GM23338 (cell line): ENCODE data around the gene STOML3. TPM values are rescaled to one million over a fixed set of nuclear protein-coding genes. Genes with fewer than 3 reads are reported as not detected.

Source experiments
- ATAC-seq: fragments of 200-7000 bp; cut with Tn5 transposase; 3 replicates; pipeline ENCODE4 v1.9.1; 2020
- DNase-seq: peaks from one replicate; pipeline ENCODE4 v3.0.0-alpha.2; 2015; ENCODE audit warnings: low spot score
- H2AFZ ChIP-seq: fragments of 200-600 bp; sonication (generic); 2 replicates; pipeline ENCODE4 v1.8.0; 2016; ENCODE audit warnings: antibody characterized with exemption, mild to moderate bottlenecking, moderate library complexity
- H3F3A ChIP-seq: fragments of 200-600 bp; sonication (generic); replicated peaks from 2 replicates; pipeline ENCODE4 v1.8.0; 2017; ENCODE audit warnings: antibody characterized with exemption, mixed run types, low read depth
- H3K27ac ChIP-seq: fragments of 200-600 bp; sonication (generic); 2 replicates; pipeline ENCODE4 v1.6.1; 2016; ENCODE audit warnings: low read depth
- H3K27me3 ChIP-seq: fragments of 200-600 bp; sonication (generic); 2 replicates; pipeline ENCODE4 v1.8.0; 2016; ENCODE audit warnings: mild to moderate bottlenecking, mixed run types, moderate library complexity; ENCODE audit not compliant: insufficient read depth
- H3K36me3 ChIP-seq: fragments of 200-600 bp; sonication (generic); 2 replicates; pipeline ENCODE4 v1.8.0; 2016; ENCODE audit warnings: mild to moderate bottlenecking; ENCODE audit not compliant: insufficient read depth
- H3K4me1 ChIP-seq: fragments of 200-600 bp; sonication (generic); 2 replicates; pipeline ENCODE4 v1.8.0; 2016; ENCODE audit warnings: mild to moderate bottlenecking, moderate library complexity; ENCODE audit not compliant: insufficient read depth
- H3K4me2 ChIP-seq: fragments of 200-600 bp; sonication (generic); 2 replicates; pipeline ENCODE4 v1.7.1; 2017; ENCODE audit warnings: mixed run types
- H3K4me3 ChIP-seq: fragments of 200-600 bp; sonication (generic); 2 replicates; pipeline ENCODE4 v1.6.1; 2016; ENCODE audit warnings: mixed run types
- H3K79me2 ChIP-seq: fragments of 200-600 bp; sonication (generic); replicated peaks from 2 replicates; pipeline ENCODE4 v1.8.0; 2017; ENCODE audit warnings: mild to moderate bottlenecking; ENCODE audit not compliant: insufficient read depth
- H3K9me2 ChIP-seq: fragments of 200-600 bp; sonication (generic); 2 replicates; pipeline ENCODE4 v1.8.0; 2017; ENCODE audit not compliant: insufficient read depth
- H4K20me1 ChIP-seq: fragments of 200-600 bp; sonication (generic); replicated peaks from 2 replicates; pipeline ENCODE4 v1.8.0; 2017; ENCODE audit warnings: mild to moderate bottlenecking; ENCODE audit not compliant: insufficient read depth
- H3K27ac Mint-ChIP-seq: 2 replicates; pipeline ENCODE4 v1.8.0; 2020; ENCODE audit warnings: inconsistent platforms, mild to moderate bottlenecking, moderate library complexity, mixed read lengths
- H3K27me3 Mint-ChIP-seq: 3 replicates; pipeline ENCODE4 v1.8.0; 2022; ENCODE audit warnings: low read depth, mild to moderate bottlenecking, moderate library complexity, mixed read lengths, inconsistent platforms; ENCODE audit not compliant: insufficient read depth, poor library complexity
- H3K36me3 Mint-ChIP-seq: 3 replicates; pipeline ENCODE4 v1.8.0; 2021; ENCODE audit warnings: low read depth, mild to moderate bottlenecking, inconsistent platforms, moderate library complexity, mixed read lengths
- H3K4me1 Mint-ChIP-seq: 3 replicates; pipeline ENCODE4 v1.8.0; 2020; ENCODE audit warnings: mild to moderate bottlenecking, inconsistent platforms, mixed read lengths
- H3K4me3 Mint-ChIP-seq: 3 replicates; pipeline ENCODE4 v1.8.0; 2021; ENCODE audit warnings: moderate library complexity, mild to moderate bottlenecking, inconsistent platforms, mixed read lengths
- H3K9me3 Mint-ChIP-seq: 3 replicates; pipeline ENCODE4 v1.8.0; 2020; ENCODE audit warnings: moderate library complexity, mild to moderate bottlenecking, inconsistent platforms, mixed read lengths
- CREB1 ChIP-seq: fragments of 250-450 bp; sonication (Bioruptor Pico); IDR thresholded peaks from 2 replicates; pipeline ENCODE4 v1.5.0; 2020; ENCODE audit warnings: low read depth, mild to moderate bottlenecking, moderate library complexity
- CTCF ChIP-seq, 2 experiments: fragments of 200-600 bp in 1 of 2; sonication (generic) in 1 of 2; conservative IDR thresholded peaks; 2 replicates each; pipeline versions ENCODE4 v1.5.1 to v1.6.1; 2016 to 2017; ENCODE audit warnings: antibody characterized with exemption in 2 of 2, low read depth in 2 of 2, mild to moderate bottlenecking in 2 of 2, moderate library complexity in 1 of 2
- ETS1 ChIP-seq: IDR thresholded peaks from 2 replicates; pipeline ENCODE4 v1.6.1; 2016; ENCODE audit warnings: antibody characterized with exemption
- JUNB ChIP-seq: IDR thresholded peaks from one replicate; pipeline ENCODE4 v1.6.1; 2016; ENCODE audit warnings: antibody characterized with exemption; ENCODE audit not compliant: unreplicated experiment
- NANOG ChIP-seq: IDR thresholded peaks from 2 replicates; pipeline ENCODE4 v1.6.1; 2016; ENCODE audit warnings: antibody characterized with exemption, borderline replicate concordance
- POLR2AphosphoS5 ChIP-seq: IDR thresholded peaks from 2 replicates; pipeline ENCODE4 v1.6.1; 2016; ENCODE audit warnings: antibody characterized with exemption, low read depth
- REST ChIP-seq: IDR thresholded peaks from one replicate; pipeline ENCODE4 v1.6.1; 2018; ENCODE audit warnings: antibody characterized with exemption; ENCODE audit not compliant: unreplicated experiment
- STAT1 ChIP-seq: IDR thresholded peaks from one replicate; pipeline ENCODE4 v1.6.1; 2016; ENCODE audit warnings: antibody characterized with exemption; ENCODE audit not compliant: unreplicated experiment
- ZNF114 ChIP-seq: fragments of 250-450 bp; sonication (Bioruptor Pico); IDR thresholded peaks from 2 replicates; pipeline ENCODE4 v1.5.0; 2020; ENCODE audit warnings: mild to moderate bottlenecking, moderate library complexity
- ZNF331 ChIP-seq: fragments of 250-450 bp; sonication (Bioruptor Pico); IDR thresholded peaks from 2 replicates; pipeline ENCODE4 v1.5.0; 2020; ENCODE audit warnings: low read depth, mild to moderate bottlenecking, moderate library complexity
- ZNF462 ChIP-seq: fragments of 250-450 bp; sonication (Bioruptor Pico); IDR thresholded peaks from 2 replicates; pipeline ENCODE4 v1.5.0; 2020; ENCODE audit warnings: mild to moderate bottlenecking, moderate library complexity
- polyA plus RNA-seq: library from polyadenylated mRNA; unstranded; fragments of >200 nt; fragmentation: Nextera tagmentation; extraction: Ambion mirVana; gene quantifications from 2 replicates; pipeline ENCODE4 v1.2.1, GENCODE V29; 2016
- total RNA-seq: library from RNA; depleted of rRNA; stranded (reverse); fragments of >200 nt; shearing (Covaris generic); gene quantifications from 2 replicates; pipeline ENCODE4 v1.2.3, GENCODE V29; 2014

The STOML3 gene
- total and polyA plus RNA-seq, 2 experiments from 2014 or later: not detected

- TF ChIP-seq CTCF (conservative IDR thresholded peaks at IDR 0.05; ENCODE audit: low read depth in 2 of 2) (no peak), ZNF114 (CRISPR knock-in tag) (no peak), REST (no peak)
Observed at GRCh38 chr13:38965281-38965680, 25.4 kb downstream of the STOML3 start (continued).

- no peaks in the 10 kb centered on the region for H3K36me3 ChIP-seq
- H3F3A ChIP-seq: no peaks in the 10 kb centered on the region
- peaks cover under 1% of the 10 kb centered on the region; the same call in 1 of the 2 replicates for H3K9me2 ChIP-seq
- H3K4me2 ChIP-seq: no peak overlapping the region
- DNase-seq (no peak), ATAC-seq (no peak)
- H3K79me2 ChIP-seq: no peaks in the 10 kb centered on the region
- no peak overlapping the region for H3K27ac Mint-ChIP-seq
- H3K36me3 Mint-ChIP-seq: peaks cover 10% of the 10 kb centered on the region; the same call in 1 of the 3 replicates
- peaks cover 9% of the 10 kb centered on the region; the same call in 2 of the 3 replicates for H3K4me1 Mint-ChIP-seq
- no peaks in the 10 kb centered on the region for H3K27me3 Mint-ChIP-seq
- H3K27me3 ChIP-seq: no peaks in the 10 kb centered on the region
- no peak overlapping the region for H2AFZ ChIP-seq
- no peaks in the 10 kb centered on the region for H3K4me1 ChIP-seq
- no peak overlapping the region for H3K27ac ChIP-seq
- no peak overlapping the region for H3K4me3 Mint-ChIP-seq
- peaks cover 24% of the 10 kb centered on the region for H3K9me3 Mint-ChIP-seq
- no peak overlapping the region for H3K4me3 ChIP-seq
- no peaks in the 10 kb centered on the region for H4K20me1 ChIP-seq
- TF ChIP-seq ZNF462 (CRISPR knock-in tag) (no peak), JUNB (no peak), NANOG (no peak), STAT1 (no peak), CREB1 (CRISPR knock-in tag) (no peak), ETS1 (no peak), ZNF331 (CRISPR knock-in tag) (no peak), POLR2AphosphoS5 (no peak)
Observed at GRCh38 chr13:38960175-38960574, 30.5 kb downstream of the STOML3 start.
